Thoracic aorta (tissue), 2 donors: ENCODE results near the gene RPRD2. TPM values are rescaled to one million over a fixed set of nuclear protein-coding genes. Genes with fewer than 3 reads are reported as not detected.
"Not testable (repeated sequence)": the region's sequence is repeated elsewhere in the genome, so short reads cannot be mapped to it uniquely, and the experiment has no call there.

ENCODE experiments used
- ATAC-seq: fragments of 150-250 bp; one replicate; pipeline ENCODE4 v1.8.0; 2017; ENCODE audit warnings: low read depth; ENCODE audit not compliant: insufficient number of reproducible peaks, low FRiP score
- DNase-seq: peaks from one replicate; pipeline ENCODE4 v3.0.0-alpha.2; 2020; ENCODE audit warnings: low spot score
- H3K27ac ChIP-seq, 2 donors: fragments of 200-600 bp; sonication (generic); 1 replicate in 1 of 2; 2 replicates in 1 of 2; pipeline ENCODE4 v1.5.1; 2016; ENCODE audit warnings: mild to moderate bottlenecking in 2 of 2, moderate library complexity in 2 of 2
- H3K27me3 ChIP-seq: fragments of 200-600 bp; sonication (generic); replicated peaks from 2 replicates; pipeline ENCODE4 v1.6.0; 2016; ENCODE audit warnings: mild to moderate bottlenecking; ENCODE audit not compliant: insufficient read depth
- H3K36me3 ChIP-seq: fragments of 200-600 bp; sonication (generic); one replicate; pipeline ENCODE4 v1.5.1; 2016
- H3K4me1 ChIP-seq, 2 donors: fragments of 200-600 bp; sonication (generic); 1 replicate in 1 of 2; 2 replicates in 1 of 2; pipeline versions ENCODE4 v1.5.1 to v1.6.0; 2016; ENCODE audit warnings: low read depth in 2 of 2, mild to moderate bottlenecking in 1 of 2; ENCODE audit not compliant: control insufficient read depth in 1 of 2
- H3K4me3 ChIP-seq: fragments of 200-600 bp; sonication (generic); 2 replicates; pipeline ENCODE4 v1.5.1; 2016; ENCODE audit warnings: mild to moderate bottlenecking
- H3K9me3 ChIP-seq: fragments of 200-600 bp; sonication (generic); 2 replicates; pipeline ENCODE4 v1.5.1; 2016
- total RNA-seq, 2 donors: library from RNA; depleted of rRNA; stranded (reverse); fragments of >200 nt; gene quantifications; one replicate each; pipeline versions ENCODE4 v1.1.0 to v1.2.3, GENCODE V29; 2016
- TF ChIP-seq, protein P1 (sequence below): fragments of 200-600 bp; sonication (generic); IDR thresholded peaks from one replicate; pipeline ENCODE4 v1.5.1; 2019; ENCODE audit warnings: antibody characterized with exemption

The RPRD2 gene
- total RNA-seq = 10 to 100 TPM; 19.5 to 28.4 TPM

DNA sequence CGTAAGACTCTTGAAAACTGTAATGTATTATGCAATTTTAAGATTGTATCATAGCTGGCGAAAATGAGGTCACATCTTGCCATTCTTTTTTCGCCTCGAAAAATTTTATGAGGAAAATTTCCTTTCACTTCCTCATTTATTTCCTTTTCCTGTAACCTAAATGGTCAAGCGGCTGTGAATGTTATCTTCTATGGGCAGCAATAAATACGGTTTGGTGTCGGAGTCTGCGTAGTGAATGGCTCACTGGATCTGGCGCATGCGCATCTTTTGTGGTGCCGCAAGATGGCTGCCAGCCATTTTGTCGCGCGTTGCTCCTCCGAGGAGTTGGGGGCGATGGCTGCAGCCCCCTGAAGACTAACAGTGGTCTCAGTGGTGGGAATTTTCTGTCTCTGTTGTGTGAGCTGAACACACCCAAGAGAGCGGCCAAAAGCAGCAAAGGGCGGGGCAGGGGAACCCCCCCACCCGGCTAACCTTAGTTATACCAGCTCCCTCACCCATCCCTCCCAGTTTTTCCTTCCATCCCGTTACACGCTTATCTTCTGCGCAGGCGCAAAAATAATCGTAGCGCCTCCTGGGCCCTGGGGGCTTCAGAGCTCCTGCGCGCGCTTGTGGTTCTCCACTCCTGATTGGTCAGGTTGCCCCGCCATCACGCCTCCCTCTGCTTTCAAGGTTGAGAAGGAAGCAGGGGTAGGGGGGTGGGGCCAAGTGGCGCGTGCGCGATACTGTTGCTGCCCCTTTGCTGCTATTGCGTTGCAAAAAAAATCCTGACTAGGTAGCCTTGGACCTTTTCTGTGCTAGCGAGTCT, at the start of gene RPRD2:
TSS of gene RPRD2 (plus strand) at position 722 of the 805 bp plus-strand sequence. CDS start 568 bp downstream, outside the sequence.
- peak; percentile 94 for ATAC-seq

GRCh38 chr1:150314691-150315090, 49.3 kb upstream of the RPRD2 start:
- DNase-seq, ATAC-seq, H3K27ac ChIP-seq, H3K36me3 ChIP-seq, H3K4me3 ChIP-seq, H3K27me3 ChIP-seq, H3K9me3 ChIP-seq, H3K4me1 ChIP-seq: not testable (repeated sequence)

More for the DNA sequence above, at the start of gene RPRD2:
- H3K27me3 ChIP-seq = no peaks in the 10 kb centered on the region
- H3K36me3 ChIP-seq = no peaks in the 10 kb centered on the region
- peak within 1 kb of the TSS; percentile 90 to 93 for H3K27ac ChIP-seq
- TF ChIP-seq, protein P1, sequence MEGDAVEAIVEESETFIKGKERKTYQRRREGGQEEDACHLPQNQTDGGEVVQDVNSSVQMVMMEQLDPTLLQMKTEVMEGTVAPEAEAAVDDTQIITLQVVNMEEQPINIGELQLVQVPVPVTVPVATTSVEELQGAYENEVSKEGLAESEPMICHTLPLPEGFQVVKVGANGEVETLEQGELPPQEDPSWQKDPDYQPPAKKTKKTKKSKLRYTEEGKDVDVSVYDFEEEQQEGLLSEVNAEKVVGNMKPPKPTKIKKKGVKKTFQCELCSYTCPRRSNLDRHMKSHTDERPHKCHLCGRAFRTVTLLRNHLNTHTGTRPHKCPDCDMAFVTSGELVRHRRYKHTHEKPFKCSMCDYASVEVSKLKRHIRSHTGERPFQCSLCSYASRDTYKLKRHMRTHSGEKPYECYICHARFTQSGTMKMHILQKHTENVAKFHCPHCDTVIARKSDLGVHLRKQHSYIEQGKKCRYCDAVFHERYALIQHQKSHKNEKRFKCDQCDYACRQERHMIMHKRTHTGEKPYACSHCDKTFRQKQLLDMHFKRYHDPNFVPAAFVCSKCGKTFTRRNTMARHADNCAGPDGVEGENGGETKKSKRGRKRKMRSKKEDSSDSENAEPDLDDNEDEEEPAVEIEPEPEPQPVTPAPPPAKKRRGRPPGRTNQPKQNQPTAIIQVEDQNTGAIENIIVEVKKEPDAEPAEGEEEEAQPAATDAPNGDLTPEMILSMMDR = no peak
- H3K9me3 ChIP-seq = no peaks in the 10 kb centered on the region
- H3K4me1 ChIP-seq = peaks cover 0 to 5% of the 10 kb centered on the region in 2 donors
- DNase-seq = peak; percentile 97
- peak within 1 kb of the TSS; percentile 77 for H3K4me3 ChIP-seq

DNA sequence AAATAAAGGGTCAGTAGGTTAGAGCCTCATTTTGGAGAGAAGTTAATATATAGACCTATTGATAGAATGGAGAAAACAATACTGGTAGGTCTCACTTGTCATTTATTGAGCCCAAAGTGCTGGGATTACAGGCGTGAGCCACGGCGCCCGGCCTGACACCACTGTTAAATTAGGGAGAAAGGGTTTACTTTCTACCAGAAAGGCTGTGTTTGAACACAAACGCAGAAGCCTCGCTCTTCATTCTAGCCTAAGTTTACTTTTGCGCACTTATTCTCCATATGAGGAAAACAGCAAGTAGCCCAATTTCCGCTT, 43.3 kb upstream of the RPRD2 start:
- H3K9me3 ChIP-seq = no peaks in the 10 kb centered on the region
- H3K27ac ChIP-seq = peak overlapping the region; percentile 78 to 90
- peaks cover 9% of the 10 kb centered on the region for H3K36me3 ChIP-seq
- TF ChIP-seq, protein P1 = no peak
- H3K27me3 ChIP-seq = no peaks in the 10 kb centered on the region
- peak overlapping the region; percentile 77 for H3K4me3 ChIP-seq
- H3K4me1 ChIP-seq = peaks cover 8 to 11% of the 10 kb centered on the region in 2 donors
- DNase-seq (no peak), ATAC-seq (no peak)

GRCh38 chr1:150321826-150322166, 42.2 kb upstream of the RPRD2 start:
- no peak for DNase-seq
- Histone ChIP-seq H3K36me3 (peaks cover 18% of the 10 kb centered on the region), H3K9me3 (no peaks in the 10 kb centered on the region), H3K4me1 (peaks cover 8 to 11% of the 10 kb centered on the region in 2 donors), H3K4me3 (peak overlapping the region; percentile 77), H3K27me3 (no peaks in the 10 kb centered on the region), H3K27ac (peak overlapping the region; percentile 78 to 90)
- no peak for ATAC-seq
- TF ChIP-seq, protein P1 = no peak

DNA sequence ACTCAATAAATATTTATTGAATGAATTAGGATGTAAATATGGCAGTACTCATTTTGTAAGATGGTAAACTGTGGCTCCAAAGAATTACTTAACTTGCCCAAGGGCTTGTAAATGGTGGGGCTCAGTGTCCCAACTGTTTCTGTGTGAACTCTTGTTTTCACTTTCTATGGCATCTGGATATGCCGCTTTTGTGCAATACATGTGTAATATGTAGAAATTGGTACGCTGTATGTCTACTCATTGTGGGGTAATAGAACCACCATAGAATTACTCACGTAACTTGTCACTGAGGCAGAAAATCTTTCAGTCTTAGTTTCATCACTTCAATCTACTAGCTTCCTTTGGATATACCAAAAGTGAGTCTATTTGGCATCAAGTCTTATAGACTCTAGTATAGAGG, 41.6 kb upstream of the RPRD2 start:
- peaks cover 21% of the 10 kb centered on the region for H3K36me3 ChIP-seq
- no peaks in the 10 kb centered on the region for H3K27me3 ChIP-seq
- H3K4me3 ChIP-seq = peak overlapping the region; percentile 77
- H3K27ac ChIP-seq = peak overlapping the region in 1 of 2 donors; percentile 78
- H3K9me3 ChIP-seq = no peaks in the 10 kb centered on the region
- TF ChIP-seq, protein P1 = no peak
- ATAC-seq = no peak
- H3K4me1 ChIP-seq = peaks cover 8 to 11% of the 10 kb centered on the region in 2 donors
- DNase-seq = no peak
